ENCODE results near the gene HOXA9. TPM values are rescaled to one million over a fixed set of nuclear protein-coding genes. Genes with fewer than 3 reads are reported as not detected.

Gene HOXA9
- total RNA-seq, 6 donors from 2014 or later: 0.30 to 6.1 (median 0.49) TPM; not detected in 1

DNA sequence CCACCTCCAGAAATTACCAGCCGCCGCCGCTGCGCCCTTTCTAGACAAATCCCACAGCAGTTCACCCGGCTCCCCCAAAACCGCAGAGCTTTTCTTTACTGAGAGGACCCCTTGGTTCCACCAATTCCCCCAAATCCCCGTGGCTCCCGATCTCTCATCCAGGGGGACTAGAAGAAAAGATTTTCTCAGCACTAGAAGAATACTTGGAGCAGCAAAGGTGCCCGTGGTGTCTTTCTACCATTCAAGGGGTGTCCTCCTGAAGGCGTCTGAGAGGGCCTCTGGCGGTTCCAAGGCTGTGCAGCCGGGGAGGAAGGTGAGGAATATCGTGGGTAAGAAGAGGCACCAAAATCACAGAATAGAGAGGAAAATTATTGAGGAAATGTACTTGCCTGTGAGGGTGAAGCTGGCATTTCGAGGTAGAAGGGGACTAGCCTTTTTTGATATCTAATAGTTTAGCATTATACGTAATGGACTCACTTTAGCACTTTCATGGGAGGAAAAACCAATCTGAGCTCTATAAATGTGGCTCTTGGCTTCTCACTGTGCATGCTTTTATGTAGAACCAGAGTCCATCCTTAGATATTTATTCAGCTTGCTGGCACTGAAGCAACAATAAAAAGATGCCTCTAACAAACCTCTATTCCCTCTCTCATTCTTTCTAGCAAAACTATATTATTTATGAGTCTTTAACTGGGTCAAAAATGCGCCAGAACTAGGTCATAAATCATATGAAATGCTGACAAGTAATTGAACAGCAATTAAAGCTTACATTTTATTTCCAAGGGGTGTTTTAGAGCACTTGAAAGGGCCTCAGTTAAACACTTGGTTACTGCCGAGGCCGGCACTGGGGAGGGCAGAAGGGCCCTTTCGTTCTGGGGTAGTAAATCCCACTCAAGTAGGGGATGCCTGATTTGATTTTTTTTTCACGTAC lies 49.0 kb downstream of the HOXA9 start:
- H3K27me3 ChIP-seq: peaks cover 0 to 3% (median 1%) of the 10 kb centered on the region in 4 donors
- TF ChIP-seq, protein P1, sequence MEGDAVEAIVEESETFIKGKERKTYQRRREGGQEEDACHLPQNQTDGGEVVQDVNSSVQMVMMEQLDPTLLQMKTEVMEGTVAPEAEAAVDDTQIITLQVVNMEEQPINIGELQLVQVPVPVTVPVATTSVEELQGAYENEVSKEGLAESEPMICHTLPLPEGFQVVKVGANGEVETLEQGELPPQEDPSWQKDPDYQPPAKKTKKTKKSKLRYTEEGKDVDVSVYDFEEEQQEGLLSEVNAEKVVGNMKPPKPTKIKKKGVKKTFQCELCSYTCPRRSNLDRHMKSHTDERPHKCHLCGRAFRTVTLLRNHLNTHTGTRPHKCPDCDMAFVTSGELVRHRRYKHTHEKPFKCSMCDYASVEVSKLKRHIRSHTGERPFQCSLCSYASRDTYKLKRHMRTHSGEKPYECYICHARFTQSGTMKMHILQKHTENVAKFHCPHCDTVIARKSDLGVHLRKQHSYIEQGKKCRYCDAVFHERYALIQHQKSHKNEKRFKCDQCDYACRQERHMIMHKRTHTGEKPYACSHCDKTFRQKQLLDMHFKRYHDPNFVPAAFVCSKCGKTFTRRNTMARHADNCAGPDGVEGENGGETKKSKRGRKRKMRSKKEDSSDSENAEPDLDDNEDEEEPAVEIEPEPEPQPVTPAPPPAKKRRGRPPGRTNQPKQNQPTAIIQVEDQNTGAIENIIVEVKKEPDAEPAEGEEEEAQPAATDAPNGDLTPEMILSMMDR (IDR thresholded peaks at IDR 0.05): no peak
- TF ChIP-seq POLR2A (IDR thresholded peaks at IDR 0.05) (no peak), POLR2AphosphoS5 (IDR thresholded peaks at IDR 0.05) (no peak), EP300 (IDR thresholded peaks at IDR 0.05) (no peak)
- ATAC-seq (ENCODE audit: low FRiP score in 2 of 2) (no peak), DNase-seq (no peak)
- WGBS, 2 donors: 26 to 37% methylated on average over 20 of the region's 20 CpGs
- peaks cover 10 to 28% (median 24%) of the 10 kb centered on the region in 4 donors for H3K4me1 ChIP-seq
- H3K4me3 ChIP-seq: peak overlapping the region in 3 of 4 donors; percentile 35 to 59 (median 53)
- no peaks in the 10 kb centered on the region for H3K9me3 ChIP-seq
- H3K36me3 ChIP-seq: no peaks in the 10 kb centered on the region
- peak overlapping the region; percentile 87 to 95 (median 90) for H3K27ac ChIP-seq

DNA sequence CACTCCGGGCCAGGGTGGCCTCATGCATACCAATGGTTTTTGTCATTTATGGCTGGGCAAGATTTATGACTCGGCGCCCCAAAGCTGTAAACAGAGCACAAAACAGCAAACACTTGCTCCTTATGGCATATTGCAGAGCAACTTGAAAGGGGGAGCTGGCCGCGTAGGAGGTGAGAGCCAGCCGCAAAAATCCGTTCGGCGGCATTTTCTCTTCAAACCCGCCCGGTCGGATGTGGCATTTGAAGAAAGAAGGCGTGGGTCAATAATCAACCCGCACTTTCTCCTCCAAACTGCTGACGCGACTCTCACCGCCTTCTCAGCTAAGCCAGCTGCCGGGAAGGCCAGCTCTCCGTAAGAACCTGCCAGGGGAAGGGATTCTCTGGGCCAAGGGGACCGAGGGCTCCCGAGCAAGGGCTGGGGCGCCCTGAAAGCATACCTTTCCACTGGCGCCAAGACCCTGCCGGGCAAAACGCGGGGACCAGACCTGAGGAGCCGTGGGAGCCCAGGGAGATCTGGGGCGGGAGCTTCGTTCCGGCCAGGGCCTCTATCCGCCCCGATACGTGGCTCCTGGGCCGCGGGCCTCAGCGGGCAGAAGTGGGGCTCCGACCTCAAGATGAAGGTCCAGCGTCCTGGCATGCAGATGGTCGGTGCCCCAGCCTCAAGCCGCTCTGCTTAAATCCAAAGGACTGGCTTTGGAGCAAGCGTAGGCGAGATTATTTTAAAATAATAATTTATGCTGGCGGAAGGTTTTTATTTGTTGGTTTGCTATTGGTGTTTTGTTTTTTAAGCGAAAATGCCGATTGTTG lies 49.9 kb downstream of the HOXA9 start:
- DNase-seq (peak in 1 of 2 donors; percentile 77), ATAC-seq (ENCODE audit: low FRiP score in 2 of 2) (no peak)
- Histone ChIP-seq H3K36me3 (no peaks in the 10 kb centered on the region), H3K4me1 (peaks cover 15 to 31% (median 25%) of the 10 kb centered on the region in 4 donors), H3K9me3 (no peaks in the 10 kb centered on the region), H3K27me3 (peaks cover 0 to 3% (median 1%) of the 10 kb centered on the region in 4 donors), H3K27ac (peak overlapping the region; percentile 87 to 95 (median 90)), H3K4me3 (peak overlapping the region; percentile 29 to 59 (median 44))
- TF ChIP-seq POLR2AphosphoS5 (IDR thresholded peaks at IDR 0.05) (peak; percentile 12 to 21), POLR2A (IDR thresholded peaks at IDR 0.05) (no peak)
- WGBS, 2 donors: 43 to 54% methylated on average over 31 to 40 of the region's 45 CpGs

DNA sequence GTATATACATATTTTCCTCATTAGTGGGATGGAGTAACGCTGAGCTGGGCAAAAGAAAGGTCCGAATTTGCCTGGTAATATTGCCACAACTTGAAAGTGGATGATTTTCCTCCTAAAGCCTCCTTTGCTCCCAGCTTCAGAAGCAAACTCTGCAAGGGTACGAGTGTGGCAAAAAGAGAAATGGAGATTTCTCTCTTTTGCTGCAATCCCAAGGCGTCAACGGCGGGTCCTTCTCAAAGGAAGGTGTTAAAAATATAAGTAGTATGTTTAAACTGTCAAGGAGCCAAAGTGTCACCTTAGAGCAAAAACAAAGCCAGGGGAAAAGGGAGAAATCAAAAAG lies 50.5 kb downstream of the HOXA9 start:
- H3K36me3 ChIP-seq: no peaks in the 10 kb centered on the region
- H3K9me3 ChIP-seq: no peaks in the 10 kb centered on the region
- H3K27me3 ChIP-seq: peaks cover 0 to 3% (median 1%) of the 10 kb centered on the region in 4 donors
- peak overlapping the region; percentile 29 to 59 (median 44) for H3K4me3 ChIP-seq
- 29 to 39% methylated on average over 6 of the region's 6 CpGs for WGBS, 2 donors
- H3K4me1 ChIP-seq: peaks cover 13 to 31% (median 25%) of the 10 kb centered on the region in 4 donors
- peak overlapping the region; percentile 87 to 95 (median 90) for H3K27ac ChIP-seq
- no peak for DNase-seq
- TF ChIP-seq POLR2AphosphoS5 (IDR thresholded peaks at IDR 0.05) (no peak), POLR2A (IDR thresholded peaks at IDR 0.05) (no peak), EP300 (IDR thresholded peaks at IDR 0.05) (no peak)
- TF ChIP-seq, protein P1 (IDR thresholded peaks at IDR 0.05): no peak
- no peak for ATAC-seq (ENCODE audit: low FRiP score in 2 of 2)

DNA sequence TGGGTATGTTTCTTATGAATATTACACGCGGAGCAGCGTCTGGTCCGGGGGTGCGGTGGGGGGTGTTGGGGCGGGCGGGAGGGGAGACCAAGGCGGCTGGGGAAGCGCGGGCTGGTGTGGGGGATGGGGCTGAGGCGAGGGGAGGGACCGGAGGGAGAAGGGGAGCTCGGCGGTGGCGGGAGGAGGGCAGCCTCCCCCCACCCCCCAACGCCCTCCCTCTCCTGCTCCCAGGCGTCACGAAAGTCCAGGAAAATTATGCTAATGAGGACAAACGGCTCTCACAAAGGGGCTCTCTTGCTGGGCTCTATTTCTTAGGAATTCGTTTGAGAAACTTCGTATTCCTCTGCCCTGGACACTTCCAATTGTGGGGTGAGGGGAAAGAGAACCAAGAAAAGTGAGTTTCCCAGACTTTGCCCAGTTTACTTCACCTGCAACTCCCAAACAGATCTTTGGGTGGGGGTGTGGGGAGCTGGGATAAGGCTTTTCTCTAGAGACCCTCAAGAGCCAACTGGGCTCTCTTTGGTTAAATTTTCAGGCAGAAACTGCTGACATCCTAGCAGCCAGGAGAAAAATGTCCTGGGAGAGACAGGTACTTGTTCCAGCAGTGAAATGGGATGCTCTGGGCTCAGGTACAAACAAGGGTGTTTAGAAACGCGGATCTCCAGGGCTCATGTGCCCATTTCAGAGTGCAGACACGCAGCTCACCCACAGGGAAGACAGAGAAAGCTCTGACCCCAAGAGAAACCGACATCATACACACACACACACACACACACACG lies 51.2 kb downstream of the HOXA9 start:
- peaks cover 11 to 32% (median 27%) of the 10 kb centered on the region in 4 donors for H3K4me1 ChIP-seq
- WGBS, 2 donors: 21 to 38% methylated on average over 12 to 16 of the region's 26 CpGs
- no peaks in the 10 kb centered on the region for H3K9me3 ChIP-seq
- H3K4me3 ChIP-seq: peak overlapping the region; percentile 46 to 76 (median 60)
- ATAC-seq (ENCODE audit: low FRiP score in 2 of 2): peak; percentile 3 to 60
- no peaks in the 10 kb centered on the region for H3K36me3 ChIP-seq
- peak in 1 of 2 donors; percentile 15 for TF ChIP-seq POLR2AphosphoS5 (IDR thresholded peaks at IDR 0.05)
- TF ChIP-seq, protein P1 (IDR thresholded peaks at IDR 0.05): no peak
- peak overlapping the region; percentile 89 to 95 (median 91) for H3K27ac ChIP-seq
- DNase-seq: peak in 1 of 2 donors; percentile 80
- peaks cover 0 to 3% (median 1%) of the 10 kb centered on the region in 4 donors for H3K27me3 ChIP-seq
